Cardiac fibroblast (primary cell): ENCODE measurements around the gene NFIX.
A peak's percentile ranks its signal among the peaks of the same experiment; 100 is the strongest.

Experiments used
- DNase-seq, 2 donors: peaks; one replicate each; pipeline versions ENCODE4 v3.0.0 to v3.0.0-alpha.2; 2010; ENCODE audit warnings: low read depth in 2 of 2
- H3K4me3 ChIP-seq, 2 donors: replicated peaks in 1 of 2; 1 replicate in 1 of 2; 2 replicates in 1 of 2; pipeline ENCODE4 v1.5.1; 2011; ENCODE audit warnings: low read depth in 2 of 2, low read length in 2 of 2, mild to moderate bottlenecking in 2 of 2, moderate library complexity in 1 of 2
- CTCF ChIP-seq: IDR thresholded peaks from one replicate; pipeline ENCODE4 v1.5.1; 2011; ENCODE audit warnings: low read depth, mild to moderate bottlenecking, low read length, inconsistent platforms

NFIX gene

GRCh38 chr19:12991296-12991695 lies 4.0 kb upstream of the NFIX start:
- TF ChIP-seq CTCF, result no peak
- no peak for DNase-seq
- H3K4me3 ChIP-seq, result no peak overlapping the region

DNA sequence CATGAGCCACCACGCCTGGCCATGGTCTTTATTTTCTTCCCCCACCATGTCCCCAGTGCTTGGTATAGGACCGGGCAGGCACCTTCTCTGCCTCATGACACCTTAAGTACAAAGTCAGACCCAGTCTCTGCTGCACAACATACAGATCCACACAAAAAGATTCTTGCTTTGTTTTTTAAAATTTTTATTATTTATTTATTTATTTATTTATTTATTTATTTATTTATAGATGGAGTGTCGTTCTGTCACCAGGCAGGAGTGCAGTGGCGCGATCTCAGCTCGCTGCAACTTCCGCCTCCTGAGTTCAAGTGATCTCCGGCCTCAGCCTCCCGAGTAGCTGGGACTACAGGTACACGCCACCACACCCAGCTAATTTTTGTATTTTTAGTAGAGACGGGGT lies 2.5 kb upstream of the NFIX start:
- no peak for DNase-seq
- no peak for TF ChIP-seq CTCF
- no peak overlapping the region for H3K4me3 ChIP-seq

DNA sequence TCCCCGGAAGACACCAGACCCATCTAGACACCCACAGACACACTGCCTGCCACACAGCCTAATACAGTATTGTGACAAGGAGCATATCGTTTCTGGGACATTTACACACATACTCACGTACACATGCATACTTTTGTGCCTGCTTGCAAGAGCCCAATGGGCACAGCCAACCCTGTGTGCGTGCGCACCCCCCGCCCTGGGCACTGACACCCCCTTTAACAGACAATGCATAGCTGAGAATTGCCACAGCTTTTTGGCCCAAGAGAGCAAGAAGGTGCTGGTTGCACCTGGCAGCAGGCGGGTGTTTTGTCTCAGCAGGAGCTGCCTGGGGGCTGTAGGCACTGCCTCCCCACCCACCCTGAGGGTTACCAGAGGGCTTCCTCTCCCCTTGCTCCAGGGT lies 1.7 kb upstream of the NFIX start:
- no peak overlapping the region for H3K4me3 ChIP-seq
- no peak for TF ChIP-seq CTCF
- no peak for DNase-seq

- peak; percentile 49 to 55 for DNase-seq
- no peak for TF ChIP-seq CTCF
- peak overlapping the region; percentile 86 to 90 for H3K4me3 ChIP-seq
These were observed 526 bp downstream of the NFIX start for GRCh38 chr19:12995596-12996405.

- DNase-seq, result peak in 1 of 2 donors; percentile 48
- peak overlapping the region; percentile 86 to 90 for H3K4me3 ChIP-seq
- no peak for TF ChIP-seq CTCF
These were observed 1.3 kb downstream of the NFIX start for GRCh38 chr19:12996406-12997094.

GRCh38 chr19:12997179-12997966 lies 2.1 kb downstream of the NFIX start:
- no peak for TF ChIP-seq CTCF
- no peak for DNase-seq
- H3K4me3 ChIP-seq, result peak overlapping the region; percentile 86 to 90
